K562 (cell line): ENCODE results near the gene BANF2. TPM values are rescaled to one million over a fixed set of nuclear protein-coding genes. Genes with fewer than 3 reads are reported as not detected.
A peak's percentile ranks its signal among the peaks of the same experiment; 100 is the strongest.

Source experiments
- EGR1 ChIP-seq: fragments of 450-650 bp; conservative IDR thresholded peaks from 2 replicates; pipeline ENCODE4 v1.6.1; 2017; ENCODE audit warnings: mild to moderate bottlenecking
- MAZ ChIP-seq, 2 experiments: fragments of 450-650 bp in 1 of 2; sonication (generic) in 1 of 2; formaldehyde crosslinking; IDR thresholded peaks in 1 of 2; conservative IDR thresholded peaks in 1 of 2; 2 replicates each; pipeline versions ENCODE4 v1.4.0 to v1.5.0; 2020; ENCODE audit warnings: mild to moderate bottlenecking in 1 of 2, missing genetic modification reagents in 1 of 2
- NR2C1 ChIP-seq, 2 experiments: fragments of 450-650 bp; IDR thresholded peaks; 2 replicates each; pipeline ENCODE4 v1.6.1; 2017; ENCODE audit warnings: mild to moderate bottlenecking in 2 of 2, antibody characterized with exemption in 1 of 2, inconsistent platforms in 1 of 2, missing compliant biosample characterization in 1 of 2, missing genetic modification characterization in 1 of 2
- SMARCE1 ChIP-seq: fragments of 450-650 bp; IDR thresholded peaks from 2 replicates; pipeline ENCODE4 v1.7.1; 2016; ENCODE audit warnings: mild to moderate bottlenecking
- TCF7 ChIP-seq: sonication (generic); IDR thresholded peaks from 2 replicates; pipeline ENCODE4 v1.6.1; 2016; ENCODE audit warnings: antibody characterized with exemption, borderline replicate concordance
- polyA plus RNA-seq, 8 experiments: library from polyadenylated mRNA; depleted of rRNA in 4 of 8; stranded (reverse) in 5 of 8; unstranded in 3 of 8; fragments of >200 nt; fragmentation: Nextera tagmentation in 2 of 8; fragmentation: Illumina TruSeq in 1 of 8; extraction: Ambion mirVana in 2 of 8; extraction: Trizol in 1 of 8; gene quantifications; 2 replicates each; pipeline versions ENCODE4 v1.2.1 to v1.2.3, GENCODE V29; 2011 to 2014; ENCODE audit warnings: inconsistent platforms in 1 of 8, missing spikeins in 1 of 8
- total RNA-seq, 7 experiments: library from RNA; depleted of rRNA in 6 of 7; stranded (reverse); fragments of >200 nt in 6 of 7; fragmentation: Illumina TruSeq in 2 of 7; extraction: Trizol in 2 of 7; gene quantifications; 2 replicates each; pipeline versions ENCODE4 v1.2.1 to v1.2.3, GENCODE V29; 2011 to 2021; ENCODE audit warnings: low replicate concordance in 1 of 7
- TF ChIP-seq, protein P1 (sequence below): fragments of 450-650 bp; IDR thresholded peaks from 2 replicates; pipeline ENCODE4 v1.6.1; 2016

The BANF2 gene
- total and polyA plus RNA-seq, 9 of the 15 experiments (the other 6 are each of a cell fraction or from before 2014, with no cell fraction given) = not detected

DNA sequence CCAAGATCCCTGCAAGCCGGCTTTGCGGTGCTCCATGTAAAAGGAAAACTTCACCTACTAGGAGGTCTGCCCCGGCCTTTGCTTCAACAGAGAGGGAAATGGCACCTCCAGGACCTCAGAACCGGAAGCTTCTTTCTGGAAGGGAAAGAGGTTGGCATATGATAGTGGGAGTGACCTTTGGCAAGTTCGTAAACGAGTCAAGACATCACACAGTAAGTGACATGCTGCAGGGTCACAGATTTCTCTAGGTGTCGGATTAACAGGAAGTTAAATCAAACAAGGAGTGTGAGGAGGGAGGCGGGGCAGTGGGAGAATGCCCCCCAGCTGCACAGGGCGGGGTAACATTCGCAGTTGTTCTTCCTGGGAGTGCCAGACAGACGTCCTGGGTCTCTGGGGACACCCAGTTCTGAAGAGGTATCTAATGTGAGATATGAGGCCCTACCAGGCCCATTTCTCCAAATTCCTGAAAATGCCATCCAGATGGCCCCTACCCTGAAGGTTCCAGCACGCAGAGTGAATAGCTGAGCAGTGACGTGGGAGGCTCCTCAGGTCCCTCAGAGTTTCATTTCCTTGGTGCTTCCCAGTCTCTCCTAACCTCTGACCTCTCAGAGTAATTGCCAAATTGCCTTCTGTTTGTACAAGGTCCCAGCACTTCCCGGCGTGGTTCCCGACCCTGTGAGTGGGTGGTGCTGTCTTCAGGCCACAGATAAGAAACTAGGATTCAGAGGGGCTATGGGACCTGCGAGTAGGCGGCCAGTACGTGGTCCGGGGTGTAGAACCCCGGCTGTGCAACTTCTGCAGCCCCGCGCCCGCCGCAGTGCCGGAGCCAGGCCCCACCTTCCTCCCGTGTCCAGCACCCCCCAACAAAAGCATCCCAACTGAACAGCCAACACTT, 19.6 kb upstream of the BANF2 start (continued):
- TF ChIP-seq NR2C1 (IDR thresholded peaks at IDR 0.05) = peak; percentile 53; the same call in 1 of the 2 replicates
- TF ChIP-seq NR2C1 (tag; IDR thresholded peaks at IDR 0.05) = peak; percentile 83
- peak; percentile 60 for TF ChIP-seq EGR1
- no peak for TF ChIP-seq TCF7
- TF ChIP-seq SMARCE1 = no peak
- TF ChIP-seq, protein P1, sequence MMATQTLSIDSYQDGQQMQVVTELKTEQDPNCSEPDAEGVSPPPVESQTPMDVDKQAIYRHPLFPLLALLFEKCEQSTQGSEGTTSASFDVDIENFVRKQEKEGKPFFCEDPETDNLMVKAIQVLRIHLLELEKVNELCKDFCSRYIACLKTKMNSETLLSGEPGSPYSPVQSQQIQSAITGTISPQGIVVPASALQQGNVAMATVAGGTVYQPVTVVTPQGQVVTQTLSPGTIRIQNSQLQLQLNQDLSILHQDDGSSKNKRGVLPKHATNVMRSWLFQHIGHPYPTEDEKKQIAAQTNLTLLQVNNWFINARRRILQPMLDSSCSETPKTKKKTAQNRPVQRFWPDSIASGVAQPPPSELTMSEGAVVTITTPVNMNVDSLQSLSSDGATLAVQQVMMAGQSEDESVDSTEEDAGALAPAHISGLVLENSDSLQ = peak; percentile 11; the same call in 1 of the 2 replicates
- peak in 1 of 2 experiments; percentile 17; a peak in 1 of 4 replicates for TF ChIP-seq MAZ (CRISPR knock-in tag; conservative IDR thresholded peaks at IDR 0.05 in 1 of 2, IDR thresholded peaks at IDR 0.05 in 1 of 2)
